Stomach (tissue), 9 donors: ENCODE results near the gene ITPR2. TPM values are rescaled to one million over a fixed set of nuclear protein-coding genes. Genes with fewer than 3 reads are reported as not detected.

ENCODE experiments used
- DNase-seq, 2 donors: peaks; one replicate each; pipeline versions ENCODE4 v3.0.0 to v3.0.0-alpha.2; 2013 to 2019
- H3K27ac ChIP-seq, 5 donors: fragments of 200-600 bp in 4 of 5; sonication (generic) in 4 of 5; one replicate each; pipeline ENCODE4 v1.5.1; 2013 to 2019; ENCODE audit warnings: mild to moderate bottlenecking in 1 of 5, moderate library complexity in 1 of 5
- H3K27me3 ChIP-seq, 3 donors: fragments of 200-600 bp; sonication (generic); one replicate each; pipeline ENCODE4 v1.5.1; 2017 to 2019; ENCODE audit warnings: mixed run types in 1 of 3
- H3K36me3 ChIP-seq, 4 donors: fragments of 200-600 bp; sonication (generic); 1 replicate in 3 of 4; 2 replicates in 1 of 4; pipeline ENCODE4 v1.5.1; 2016 to 2019
- H3K4me1 ChIP-seq, 4 donors: fragments of 200-600 bp; sonication (generic); one replicate each; pipeline ENCODE4 v1.5.1; 2016 to 2019
- H3K4me3 ChIP-seq, 4 donors: fragments of 200-600 bp; sonication (generic) in 3 of 4; one replicate each; pipeline ENCODE4 v1.5.1; 2016 to 2019; ENCODE audit warnings: mild to moderate bottlenecking in 1 of 4
- H3K9me3 ChIP-seq, 4 donors: fragments of 200-600 bp; sonication (generic); one replicate each; pipeline ENCODE4 v1.5.1; 2016 to 2019
- CTCF ChIP-seq, 7 experiments: fragments of 450-650 bp in 4 of 7; fragments of 200-600 bp in 3 of 7; sonication (generic) in 3 of 7; IDR thresholded peaks; one replicate each; pipeline ENCODE4 v1.5.1; 2016 to 2019; ENCODE audit warnings: antibody characterized with exemption in 7 of 7, control low read depth in 2 of 7, mild to moderate bottlenecking in 1 of 7
- EP300 ChIP-seq: sonication (generic); formaldehyde crosslinking; IDR thresholded peaks from one replicate; pipeline ENCODE4 v1.6.1; 2017; ENCODE audit warnings: antibody characterized with exemption
- POLR2A ChIP-seq, 4 donors: fragments of 450-650 bp; IDR thresholded peaks; one replicate each; pipeline ENCODE4 v1.6.1; 2016; ENCODE audit warnings: antibody characterized with exemption in 4 of 4, control low read depth in 2 of 4, mild to moderate bottlenecking in 1 of 4, moderate library complexity in 1 of 4
- POLR2AphosphoS5 ChIP-seq, 3 donors: sonication (generic); formaldehyde crosslinking; IDR thresholded peaks; one replicate each; pipeline ENCODE4 v1.6.1; 2016; ENCODE audit warnings: antibody characterized with exemption in 3 of 3
- WGBS, 5 donors: extraction: QIAGEN DNeasy Blood & Tissue Kit in 3 of 5; methylation state at CpG; one replicate each; pipeline versions ENCODE4 v1.1.5 to v1.1.7; 2013 to 2018; 5-methylcytosine and 5-hydroxymethylcytosine counted together
- intact Hi-C: fragments of 100-400 bp; cut with DNase I; formaldehyde crosslinking; loops from one replicate; pipeline ENCODE4 v1.15.1; 2023; ENCODE audit warnings: low total_unique reads
- polyA plus RNA-seq, 3 donors: library from polyadenylated mRNA; stranded (reverse); fragments of 200-250 nt; gene quantifications; one replicate each; pipeline ENCODE4 v1.2.3, GENCODE V29; 2013
- total RNA-seq, 5 donors: library from RNA; depleted of rRNA; stranded (reverse); fragments of >200 nt; gene quantifications; one replicate each; pipeline versions ENCODE4 v1.1.0 to v1.2.3, GENCODE V29; 2014 to 2016
- donor health status: healthy with polysubstance abuse.
- donor health status: Bipolar disorder and iron deficiency.
- donor health status: healthy.

ITPR2 gene
- total and polyA plus RNA-seq, 8 donors = 1.4 to 172 (median 23.4) TPM

- Histone ChIP-seq H3K36me3 (no peaks in the 10 kb centered on the region), H3K9me3 (no peaks in the 10 kb centered on the region), H3K27me3 (no peaks in the 10 kb centered on the region), H3K27ac (no peak overlapping the region), H3K4me3 (no peak overlapping the region), H3K4me1 (peaks cover 0 to 24% (median 11%) of the 10 kb centered on the region in 4 donors)
- TF ChIP-seq EP300 (no peak), POLR2AphosphoS5 (IDR thresholded peaks at IDR 0.05) (no peak), POLR2A (IDR thresholded peaks at IDR 0.05) (no peak), CTCF (IDR thresholded peaks at IDR 0.05) (no peak)
- DNase-seq = no peak
- WGBS, 5 donors = 91 to 95% (median 94%) methylated on average over 6 to 7 of the region's 7 CpGs
- intact Hi-C loops = no loop called here
Observed at GRCh38 chr12:26800858-26801257, 32.1 kb downstream of the ITPR2 start.

- H3K27me3 ChIP-seq = no peaks in the 10 kb centered on the region
- TF ChIP-seq EP300 (no peak), POLR2A (IDR thresholded peaks at IDR 0.05) (no peak), CTCF (IDR thresholded peaks at IDR 0.05) (no peak), POLR2AphosphoS5 (IDR thresholded peaks at IDR 0.05) (no peak)
- H3K27ac ChIP-seq = no peak overlapping the region
- no peak for DNase-seq
- no peak overlapping the region for H3K4me3 ChIP-seq
- no peaks in the 10 kb centered on the region for H3K9me3 ChIP-seq
- H3K4me1 ChIP-seq = peaks cover 0 to 24% (median 11%) of the 10 kb centered on the region in 4 donors
- intact Hi-C loops = no loop called here
- no peaks in the 10 kb centered on the region for H3K36me3 ChIP-seq
Observed at GRCh38 chr12:26800347-26800746, 32.6 kb downstream of the ITPR2 start.

GRCh38 chr12:26799741-26800140 lies 33.3 kb downstream of the ITPR2 start:
- H3K4me1 ChIP-seq = peaks cover 0 to 24% (median 11%) of the 10 kb centered on the region in 4 donors
- no peaks in the 10 kb centered on the region for H3K36me3 ChIP-seq
- intact Hi-C loops = no loop called here
- DNase-seq = no peak
- H3K27ac ChIP-seq = no peak overlapping the region
- no peak overlapping the region for H3K4me3 ChIP-seq
- TF ChIP-seq EP300 = no peak
- no peaks in the 10 kb centered on the region for H3K9me3 ChIP-seq
- no peaks in the 10 kb centered on the region for H3K27me3 ChIP-seq

- H3K9me3 ChIP-seq = no peaks in the 10 kb centered on the region
- H3K27me3 ChIP-seq = no peaks in the 10 kb centered on the region
- no peak overlapping the region for H3K4me3 ChIP-seq
- TF ChIP-seq CTCF (IDR thresholded peaks at IDR 0.05) (no peak), POLR2AphosphoS5 (IDR thresholded peaks at IDR 0.05) (no peak), POLR2A (IDR thresholded peaks at IDR 0.05) (no peak), EP300 (no peak)
- no peak for DNase-seq
- no peak overlapping the region for H3K27ac ChIP-seq
- intact Hi-C loops = no loop called here
- H3K36me3 ChIP-seq = no peaks in the 10 kb centered on the region
- peaks cover 0 to 18% (median 7%) of the 10 kb centered on the region in 4 donors for H3K4me1 ChIP-seq
Observed at GRCh38 chr12:26798640-26799039, 34.4 kb downstream of the ITPR2 start.

GRCh38 chr12:26798023-26798422 lies 35.0 kb downstream of the ITPR2 start:
- Histone ChIP-seq H3K36me3 (no peaks in the 10 kb centered on the region), H3K9me3 (no peaks in the 10 kb centered on the region), H3K27ac (no peak overlapping the region), H3K4me1 (peaks cover 0 to 15% (median 5%) of the 10 kb centered on the region in 4 donors), H3K4me3 (no peak overlapping the region), H3K27me3 (no peaks in the 10 kb centered on the region)
- TF ChIP-seq EP300 (no peak), POLR2AphosphoS5 (IDR thresholded peaks at IDR 0.05) (peak in 1 of 3 donors; percentile 11)
- intact Hi-C loops = no loop called here
- peak in 1 of 2 donors; percentile 60 for DNase-seq
- 59 to 75% (median 63%) methylated on average over 6 of the region's 6 CpGs for WGBS, 5 donors
